Measurements from ENCODE around the gene RPRM.
"Not testable (repeated sequence)": the region's sequence is repeated elsewhere in the genome, so short reads cannot be mapped to it uniquely, and the experiment has no call there.

The RPRM gene

GRCh38 chr2:153455861-153456260 lies 22.7 kb downstream of the RPRM start:
- no peak for DNase-seq (ENCODE audit: low spot score)

- DNase-seq (ENCODE audit: low spot score), result no peak
Observed at GRCh38 chr2:153455403-153455802, 23.2 kb downstream of the RPRM start.

GRCh38 chr2:153451611-153452010 lies 27.0 kb downstream of the RPRM start:
- DNase-seq (ENCODE audit: low spot score), result no peak

- no peak for DNase-seq (ENCODE audit: low spot score)
Observed at GRCh38 chr2:153443106-153443505, 35.5 kb downstream of the RPRM start.

GRCh38 chr2:153442616-153443015 lies 35.9 kb downstream of the RPRM start:
- not testable (repeated sequence) for DNase-seq (ENCODE audit: low spot score)

- not testable (repeated sequence) for DNase-seq (ENCODE audit: low spot score)
Observed at GRCh38 chr2:153440090-153440489, 38.5 kb downstream of the RPRM start.

- DNase-seq (ENCODE audit: low spot score), result no peak
Observed at GRCh38 chr2:153433403-153433802, 45.2 kb downstream of the RPRM start.

GRCh38 chr2:153432381-153432780 lies 46.2 kb downstream of the RPRM start:
- no peak for DNase-seq (ENCODE audit: low spot score)

GRCh38 chr2:153431114-153431513 lies 47.4 kb downstream of the RPRM start:
- DNase-seq (ENCODE audit: low spot score), result no peak
